Measurements from ENCODE around the gene CHRNA9.
"Not testable (repeated sequence)": the region's sequence is repeated elsewhere in the genome, so short reads cannot be mapped to it uniquely, and the experiment has no call there.

The CHRNA9 gene

GRCh38 chr4:40380647-40381046, 45.5 kb downstream of the CHRNA9 start:
- no peak for DNase-seq (ENCODE audit: low spot score)

GRCh38 chr4:40388239-40388638, 53.1 kb downstream of the CHRNA9 start:
- peak; percentile 9 for DNase-seq (ENCODE audit: low spot score)

GRCh38 chr4:40389986-40390385, 54.9 kb downstream of the CHRNA9 start:
- DNase-seq (ENCODE audit: low spot score) = no peak

GRCh38 chr4:40392241-40392640, 57.1 kb downstream of the CHRNA9 start:
- not testable (repeated sequence) for DNase-seq (ENCODE audit: low spot score)

- no peak for DNase-seq (ENCODE audit: low spot score)
These were observed 59.1 kb downstream of the CHRNA9 start for GRCh38 chr4:40394236-40394635.

GRCh38 chr4:40395166-40395900, 60.2 kb downstream of the CHRNA9 start:
- DNase-seq (ENCODE audit: low spot score) = no peak

- no peak for DNase-seq (ENCODE audit: low spot score)
These were observed 61.0 kb downstream of the CHRNA9 start for GRCh38 chr4:40395908-40396793.

GRCh38 chr4:40399578-40399977, 64.4 kb downstream of the CHRNA9 start:
- DNase-seq (ENCODE audit: low spot score) = no peak

- DNase-seq (ENCODE audit: low spot score) = no peak
These were observed 66.0 kb downstream of the CHRNA9 start for GRCh38 chr4:40401096-40401495.

GRCh38 chr4:40401631-40402030, 66.5 kb downstream of the CHRNA9 start:
- DNase-seq (ENCODE audit: low spot score) = peak; percentile 4

GRCh38 chr4:40402556-40402955, 67.4 kb downstream of the CHRNA9 start:
- no peak for DNase-seq (ENCODE audit: low spot score)

- DNase-seq (ENCODE audit: low spot score) = no peak
These were observed 67.9 kb downstream of the CHRNA9 start for GRCh38 chr4:40403081-40403480.

Small RNAs within 50 kb of the gene (small RNA-seq; reads per million reads assigned to genes)
- 0 reads per million in 2 experiments for gene RNU7-74P
